Peyer's patch (tissue), 4 donors: Measurements from ENCODE around the gene DACT2.

ENCODE experiments used
- CTCF ChIP-seq, 6 experiments: fragments of 450-650 bp in 4 of 6; fragments of 200-600 bp in 2 of 6; sonication (generic) in 1 of 6; IDR thresholded peaks; one replicate each; pipeline ENCODE4 v1.5.1; 2017 to 2019; ENCODE audit warnings: antibody characterized with exemption in 6 of 6, mild to moderate bottlenecking in 3 of 6, moderate library complexity in 1 of 6
- POLR2A ChIP-seq, 2 donors: fragments of 450-650 bp; IDR thresholded peaks; one replicate each; pipeline ENCODE4 v1.5.1; 2017; ENCODE audit warnings: antibody characterized with exemption in 2 of 2, mild to moderate bottlenecking in 2 of 2, moderate library complexity in 2 of 2

- TF ChIP-seq CTCF (IDR thresholded peaks at IDR 0.05) (no peak), POLR2A (IDR thresholded peaks at IDR 0.05) (no peak)
These were observed 42.3 kb downstream of the DACT2 start for GRCh38 chr6:168277274-168277669.
